IMR-90 (cell line): ENCODE data around the gene ZMAT2. TPM values are rescaled to one million over a fixed set of nuclear protein-coding genes. Genes with fewer than 3 reads are reported as not detected.

Source experiments
- ATAC-seq: fragments of 200-7000 bp; cut with Tn5 transposase; 2 replicates; pipeline ENCODE4 v1.9.1; 2020; ENCODE audit warnings: low read depth, mild to moderate bottlenecking, moderate library complexity
- BruUV-seq: library from RNA; stranded (reverse); fragments of 400-500 nt; replicated peaks from 2 replicates; lab custom pipeline; 2021; lab: Mats Ljungman, UMichigan
- CTCF ChIA-PET: fragments of 300-600 bp; formaldehyde crosslinking; extraction: SDS; loops from one replicate; lab custom pipeline; 2021; ENCODE audit warnings: antibody characterized with exemption; lab: Yijun Ruan, JAX
- POLR2A ChIA-PET: fragments of 300-600 bp; sonication (Branson Sonifier 250); formaldehyde crosslinking; loops from one replicate; lab custom pipeline; 2022; ENCODE audit warnings: antibody characterized with exemption; ENCODE audit not compliant: unreplicated experiment; lab: Charles Lee
- DNase-seq: peaks from one replicate; pipeline ENCODE4 v3.0.0; 2013
- H2AFZ ChIP-seq: replicated peaks from 2 replicates; pipeline ENCODE3; 2013; ENCODE audit warnings: low read length, mild to moderate bottlenecking; ENCODE audit not compliant: poor library complexity
- H2AK5ac ChIP-seq: 2 replicates; pipeline ENCODE4 v1.6.1; 2013; ENCODE audit warnings: low read depth, low read length, inconsistent platforms
- H2AK9ac ChIP-seq: replicated peaks from 2 replicates; pipeline ENCODE3; 2013; ENCODE audit warnings: mild to moderate bottlenecking, low read depth, low read length, moderate library complexity; ENCODE audit not compliant: poor library complexity
- H2BK120ac ChIP-seq: 2 replicates; pipeline ENCODE4 v1.6.1; 2013; ENCODE audit warnings: low read depth, low read length, inconsistent platforms
- H2BK15ac ChIP-seq: 3 replicates; pipeline ENCODE4 v1.6.1; 2013; ENCODE audit warnings: low read depth, low read length, inconsistent platforms
- H2BK20ac ChIP-seq: 2 replicates; pipeline ENCODE4 v1.6.1; 2013; ENCODE audit warnings: low read depth, mild to moderate bottlenecking, inconsistent platforms, low read length, moderate library complexity
- H2BK5ac ChIP-seq: 2 replicates; pipeline ENCODE4 v1.6.1; 2013; ENCODE audit warnings: mild to moderate bottlenecking, low read depth, low read length, inconsistent platforms; ENCODE audit not compliant: poor library complexity, severe bottlenecking
- H3K14ac ChIP-seq: replicated peaks from 2 replicates; pipeline ENCODE4 v1.6.1; 2013; ENCODE audit warnings: low read depth, low read length, inconsistent platforms
- H3K18ac ChIP-seq: 2 replicates; pipeline ENCODE4 v1.6.1; 2013; ENCODE audit warnings: low read depth, low read length, control low read depth
- H3K23ac ChIP-seq: 2 replicates; pipeline ENCODE4 v1.6.1; 2013; ENCODE audit warnings: low read depth, low read length, inconsistent platforms
- H3K27ac ChIP-seq: 2 replicates; pipeline ENCODE4 v1.5.1; 2013; ENCODE audit warnings: mild to moderate bottlenecking, control low read depth, low read length; ENCODE audit not compliant: insufficient read depth
- H3K27me3 ChIP-seq: 2 replicates; pipeline ENCODE4 v1.6.1; 2013; ENCODE audit warnings: low read length; ENCODE audit not compliant: control insufficient read depth, insufficient read depth
- H3K36me3 ChIP-seq: 2 replicates; pipeline ENCODE4 v1.6.1; 2013; ENCODE audit warnings: low read length, mixed read lengths; ENCODE audit not compliant: control insufficient read depth, insufficient read depth
- H3K4ac ChIP-seq: 2 replicates; pipeline ENCODE4 v1.6.1; 2013; ENCODE audit warnings: low read depth, low read length, inconsistent platforms
- H3K4me1 ChIP-seq: 2 replicates; pipeline ENCODE4 v1.6.1; 2013; ENCODE audit warnings: low read length, mixed read lengths; ENCODE audit not compliant: control insufficient read depth, insufficient read depth
- H3K4me2 ChIP-seq: 2 replicates; pipeline ENCODE4 v1.6.1; 2013; ENCODE audit warnings: low read depth, mild to moderate bottlenecking, control low read depth, low read length, moderate library complexity
- H3K4me3 ChIP-seq: 2 replicates; pipeline ENCODE4 v1.5.1; 2013; ENCODE audit warnings: low read depth, mild to moderate bottlenecking, control low read depth, low read length, moderate library complexity; ENCODE audit not compliant: insufficient read depth
- H3K56ac ChIP-seq: 2 replicates; pipeline ENCODE4 v1.6.1; 2013; ENCODE audit warnings: low read length, inconsistent platforms; ENCODE audit not compliant: insufficient read depth; ENCODE audit errors: extremely low read depth
- H3K79me1 ChIP-seq, 2 experiments: 2 replicates each; pipeline ENCODE4 v1.6.1; 2013; ENCODE audit warnings: low read length in 2 of 2, inconsistent platforms in 1 of 2, low read depth in 1 of 2
- H3K9ac ChIP-seq: 2 replicates; pipeline ENCODE4 v1.6.1; 2013; ENCODE audit warnings: low read depth, low read length, control low read depth
- H3K9me1 ChIP-seq: 2 replicates; pipeline ENCODE4 v1.6.1; 2013; ENCODE audit warnings: low read length, inconsistent platforms; ENCODE audit not compliant: insufficient read depth
- H3K9me3 ChIP-seq: 2 replicates; pipeline ENCODE4 v1.6.1; 2013; ENCODE audit warnings: low read length; ENCODE audit not compliant: control insufficient read depth, insufficient read depth
- H4K20me1 ChIP-seq: 2 replicates; pipeline ENCODE4 v1.6.1; 2013; ENCODE audit warnings: low read length, inconsistent platforms; ENCODE audit not compliant: insufficient read depth
- H4K5ac ChIP-seq: 2 replicates; pipeline ENCODE4 v1.6.1; 2013; ENCODE audit warnings: mild to moderate bottlenecking, low read depth, low read length, control low read depth
- H4K8ac ChIP-seq, 2 experiments: 2 replicates each; pipeline ENCODE4 v1.6.1; 2013; ENCODE audit warnings: low read depth in 2 of 2, low read length in 2 of 2, control low read depth in 1 of 2, inconsistent platforms in 1 of 2
- H4K91ac ChIP-seq: 2 replicates; pipeline ENCODE4 v1.6.1; 2013; ENCODE audit warnings: low read depth, low read length, inconsistent platforms; ENCODE audit not compliant: insufficient read depth
- MAZ ChIP-seq: IDR thresholded peaks from 2 replicates; pipeline ENCODE4 v1.6.1; 2012; ENCODE audit warnings: low read depth, mild to moderate bottlenecking, low read length, improper control_type of control experiment, moderate library complexity, borderline replicate concordance
- MXI1 ChIP-seq: IDR thresholded peaks from 2 replicates; pipeline ENCODE4 v1.6.1; 2012; ENCODE audit warnings: low read depth, mild to moderate bottlenecking, low read length, moderate library complexity, borderline replicate concordance
- POLR2A ChIP-seq: IDR thresholded peaks from 2 replicates; pipeline ENCODE4 v1.6.1; 2012; ENCODE audit warnings: mild to moderate bottlenecking, low read depth, low read length
- RFX5 ChIP-seq: IDR thresholded peaks from 2 replicates; pipeline ENCODE4 v1.8.0; 2012; ENCODE audit warnings: low read depth, mild to moderate bottlenecking, low read length, moderate library complexity
- WGBS, 2 experiments: methylation state at CpG; one replicate each; pipeline versions ENCODE4 v1.1.5 to v1.1.7; 2013; ENCODE audit warnings: missing lambda C conversion rate in 2 of 2; ENCODE audit not compliant: insufficient read length in 1 of 2; ENCODE audit errors: extremely low coverage in 2 of 2; 5-methylcytosine and 5-hydroxymethylcytosine counted together
- dilution Hi-C: fragments of 300-500 bp; cut with HindIII; formaldehyde crosslinking; loops from one replicate; pipeline ENCODE4 v1.14.3; 2018; ENCODE audit warnings: low sequenced_read_pairs; ENCODE audit not compliant: unreplicated experiment
- in situ Hi-C: fragments of 300-500 bp; cut with MboI; formaldehyde crosslinking; loops from 3 replicates; pipeline ENCODE4 v1.14.3; 2019; ENCODE audit warnings: low sequenced_read_pairs, inconsistent platforms, mixed read lengths
- intact Hi-C: fragments of 100-400 bp; cut with micrococcal nuclease; formaldehyde crosslinking; loops from 2 replicates; pipeline ENCODE4 v1.10.0; 2022
- polyA plus RNA-seq, 3 experiments: library from polyadenylated mRNA; depleted of rRNA; stranded (reverse); fragments of >200 nt; gene quantifications; 2 replicates each; pipeline ENCODE4 v1.2.3, GENCODE V29; 2012; ENCODE audit warnings: low replicate concordance in 1 of 3
- total RNA-seq: library from RNA; depleted of rRNA; stranded (reverse); fragments of >200 nt; gene quantifications from 2 replicates; pipeline ENCODE4 v1.2.3, GENCODE V29; 2012

ZMAT2 gene
- total and polyA plus RNA-seq, 2 of the 4 experiments (the other 2 are of a cell fraction): 16.3 to 41.2 TPM

DNA sequence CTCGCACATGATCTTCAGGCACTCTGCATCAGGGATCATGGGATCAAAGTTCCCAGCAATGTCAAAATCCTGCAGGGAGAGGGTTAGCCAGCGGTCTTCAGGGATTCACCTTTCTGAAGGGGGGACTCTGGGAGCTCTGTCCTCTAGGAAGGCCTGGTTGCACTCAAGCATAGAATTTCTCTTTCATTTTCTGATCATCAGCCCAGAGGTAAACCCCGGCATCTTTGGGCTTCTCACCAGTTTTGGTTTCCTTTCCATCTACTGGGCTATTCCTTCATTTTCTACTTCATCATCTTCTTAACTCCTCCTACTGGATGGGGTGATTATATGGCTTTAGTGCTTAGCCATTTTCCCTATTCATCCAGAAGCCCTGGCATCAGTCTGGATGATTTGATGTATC is 22.3 kb upstream of the ZMAT2 start:
- Histone ChIP-seq H2BK15ac (no peak overlapping the region), H3K56ac (no peak overlapping the region), H2AK5ac (no peak overlapping the region), H4K20me1 (no peaks in the 10 kb centered on the region; the same call in 1 of the 2 replicates), H3K79me1 (peaks cover 0 to 4% of the 10 kb centered on the region in 2 experiments), H3K27ac (no peak overlapping the region), H3K4me1 (no peaks in the 10 kb centered on the region), H2BK120ac (no peak overlapping the region), H2AK9ac (no peak overlapping the region), H2AFZ (no peak overlapping the region), H3K27me3 (no peaks in the 10 kb centered on the region), H3K23ac (no peak overlapping the region), H3K4ac (no peak overlapping the region), H3K4me2 (no peak overlapping the region), H3K9me3 (no peaks in the 10 kb centered on the region), H4K5ac (no peak overlapping the region), H3K36me3 (peaks cover 55% of the 10 kb centered on the region), H2BK20ac (no peak overlapping the region), H3K18ac (no peak overlapping the region), H3K4me3 (no peak overlapping the region), H3K9me1 (no peaks in the 10 kb centered on the region), H4K8ac (no peak overlapping the region), H4K91ac (no peak overlapping the region), H3K14ac (no peak overlapping the region), H3K9ac (no peak overlapping the region), H2BK5ac (no peak overlapping the region)
- WGBS, 2 experiments: no CpG with 5 or more reads among the region's 3 CpGs
- BruUV-seq: no TSS peak
- no peak for TF ChIP-seq MAZ
- TF ChIP-seq RFX5: no peak
- TF ChIP-seq MXI1: no peak
- no peak for TF ChIP-seq POLR2A
- CTCF ChIA-PET: interaction anchor here (0.5 kb wide), 1 partner anchor 1000 kb away, joined by 3 read pairs; no protein-coding TSS in a partner anchor
- POLR2A ChIA-PET: no interaction called here
- dilution Hi-C loops: no loop called here
- ATAC-seq: no peak
- in situ Hi-C loops: loop anchor here (25.0 kb wide), 1 partner anchor 909 kb away; no protein-coding TSS in a partner anchor
- intact Hi-C loops: no loop called here
- DNase-seq: no peak
